HEK293 (cell line): ENCODE results near the gene FRAS1.
A peak's percentile ranks its signal among the peaks of the same experiment; 100 is the strongest.

Source experiments
- BCL11A ChIP-seq: fragments of 450-650 bp; formaldehyde crosslinking; IDR thresholded peaks from 2 replicates; pipeline ENCODE4 v1.5.1; 2016; ENCODE audit warnings: low read depth, missing biosample characterization, missing genetic modification characterization
- BCL11B ChIP-seq: fragments of 450-650 bp; formaldehyde crosslinking; IDR thresholded peaks from 2 replicates; pipeline ENCODE4 v1.5.1; 2016; ENCODE audit warnings: low read depth, missing biosample characterization, missing genetic modification characterization
- FEZF1 ChIP-seq: fragments of 450-650 bp; formaldehyde crosslinking; IDR thresholded peaks from 2 replicates; pipeline ENCODE4 v1.5.1; 2016; ENCODE audit warnings: missing biosample characterization, missing genetic modification characterization
- GLI2 ChIP-seq: fragments of 450-650 bp; formaldehyde crosslinking; IDR thresholded peaks from 2 replicates; pipeline ENCODE4; 2017; ENCODE audit warnings: missing biosample characterization, missing genetic modification characterization, low read depth, borderline replicate concordance
- GLIS2 ChIP-seq: fragments of 450-650 bp; formaldehyde crosslinking; IDR thresholded peaks from 2 replicates; pipeline ENCODE4 v1.5.1; 2016; ENCODE audit warnings: missing biosample characterization, missing genetic modification characterization
- PRDM1 ChIP-seq: fragments of 450-650 bp; formaldehyde crosslinking; IDR thresholded peaks from 2 replicates; pipeline ENCODE4; 2016; ENCODE audit warnings: missing biosample characterization, missing genetic modification characterization
- ZBTB17 ChIP-seq: fragments of 450-650 bp; formaldehyde crosslinking; IDR thresholded peaks from 2 replicates; pipeline ENCODE4 v1.5.1; 2016; ENCODE audit warnings: missing biosample characterization, missing genetic modification characterization
- ZBTB49 ChIP-seq: fragments of 450-650 bp; formaldehyde crosslinking; IDR thresholded peaks from 2 replicates; pipeline ENCODE4 v1.5.1; 2016; ENCODE audit warnings: missing biosample characterization, missing genetic modification characterization, low read depth
- ZBTB7A ChIP-seq: fragments of 450-650 bp; formaldehyde crosslinking; IDR thresholded peaks from 2 replicates; pipeline ENCODE4 v1.5.1; 2016; ENCODE audit warnings: low read depth, missing biosample characterization, missing genetic modification characterization
- ZIC2 ChIP-seq: fragments of 450-650 bp; formaldehyde crosslinking; IDR thresholded peaks from 2 replicates; pipeline ENCODE4 v1.5.1; 2016; ENCODE audit warnings: missing biosample characterization, missing genetic modification characterization
- ZNF146 ChIP-seq: fragments of 450-650 bp; formaldehyde crosslinking; IDR thresholded peaks from 2 replicates; pipeline ENCODE4 v1.5.1; 2016; ENCODE audit warnings: missing biosample characterization, missing genetic modification characterization
- ZNF174 ChIP-seq: fragments of 450-650 bp; formaldehyde crosslinking; IDR thresholded peaks from 2 replicates; pipeline ENCODE4 v1.5.0; 2017; ENCODE audit warnings: missing biosample characterization, mild to moderate bottlenecking, missing genetic modification characterization
- ZNF24 ChIP-seq: fragments of 450-650 bp; formaldehyde crosslinking; IDR thresholded peaks from 2 replicates; pipeline ENCODE4 v1.5.1; 2016; ENCODE audit warnings: missing biosample characterization, missing genetic modification characterization
- ZNF335 ChIP-seq: fragments of 450-650 bp; formaldehyde crosslinking; conservative IDR thresholded peaks from 2 replicates; pipeline ENCODE4 v1.5.1; 2016; ENCODE audit warnings: missing biosample characterization, missing genetic modification characterization
- ZNF366 ChIP-seq: fragments of 450-650 bp; formaldehyde crosslinking; conservative IDR thresholded peaks from 2 replicates; pipeline ENCODE4 v1.5.1; 2016; ENCODE audit warnings: missing biosample characterization, missing genetic modification characterization
- ZNF580 ChIP-seq: fragments of 450-650 bp; formaldehyde crosslinking; IDR thresholded peaks from 2 replicates; pipeline ENCODE4 v1.5.1; 2016; ENCODE audit warnings: missing biosample characterization, missing genetic modification characterization
- ZNF621 ChIP-seq: fragments of 450-650 bp; formaldehyde crosslinking; IDR thresholded peaks from 2 replicates; pipeline ENCODE4 v1.5.1; 2017; ENCODE audit warnings: missing biosample characterization, missing genetic modification characterization
- ZNF623 ChIP-seq: fragments of 450-650 bp; formaldehyde crosslinking; IDR thresholded peaks from 2 replicates; pipeline ENCODE4 v1.5.1; 2016; ENCODE audit warnings: missing biosample characterization, missing genetic modification characterization
- ZNF660 ChIP-seq: fragments of 450-650 bp; IDR thresholded peaks from 2 replicates; pipeline ENCODE4 v1.5.1; 2018; ENCODE audit warnings: missing biosample characterization, mild to moderate bottlenecking, missing genetic modification characterization
- ZNF664 ChIP-seq: fragments of 450-650 bp; formaldehyde crosslinking; IDR thresholded peaks from 2 replicates; pipeline ENCODE4 v1.5.1; 2016; ENCODE audit warnings: missing biosample characterization, missing genetic modification characterization
- ZNF792 ChIP-seq: fragments of 450-650 bp; formaldehyde crosslinking; IDR thresholded peaks from 2 replicates; pipeline ENCODE4 v1.5.1; 2016; ENCODE audit warnings: missing biosample characterization, missing genetic modification characterization
- TF ChIP-seq, protein P1 (sequence below): fragments of 450-650 bp; formaldehyde crosslinking; conservative IDR thresholded peaks from 2 replicates; pipeline ENCODE4 v1.5.1; 2016; ENCODE audit warnings: low read depth, missing biosample characterization, missing genetic modification characterization
- TF ChIP-seq, protein P2 (sequence below): fragments of 450-650 bp; formaldehyde crosslinking; IDR thresholded peaks from 2 replicates; pipeline ENCODE4 v1.5.1; 2016; ENCODE audit warnings: missing biosample characterization, missing genetic modification characterization

FRAS1 gene

DNA sequence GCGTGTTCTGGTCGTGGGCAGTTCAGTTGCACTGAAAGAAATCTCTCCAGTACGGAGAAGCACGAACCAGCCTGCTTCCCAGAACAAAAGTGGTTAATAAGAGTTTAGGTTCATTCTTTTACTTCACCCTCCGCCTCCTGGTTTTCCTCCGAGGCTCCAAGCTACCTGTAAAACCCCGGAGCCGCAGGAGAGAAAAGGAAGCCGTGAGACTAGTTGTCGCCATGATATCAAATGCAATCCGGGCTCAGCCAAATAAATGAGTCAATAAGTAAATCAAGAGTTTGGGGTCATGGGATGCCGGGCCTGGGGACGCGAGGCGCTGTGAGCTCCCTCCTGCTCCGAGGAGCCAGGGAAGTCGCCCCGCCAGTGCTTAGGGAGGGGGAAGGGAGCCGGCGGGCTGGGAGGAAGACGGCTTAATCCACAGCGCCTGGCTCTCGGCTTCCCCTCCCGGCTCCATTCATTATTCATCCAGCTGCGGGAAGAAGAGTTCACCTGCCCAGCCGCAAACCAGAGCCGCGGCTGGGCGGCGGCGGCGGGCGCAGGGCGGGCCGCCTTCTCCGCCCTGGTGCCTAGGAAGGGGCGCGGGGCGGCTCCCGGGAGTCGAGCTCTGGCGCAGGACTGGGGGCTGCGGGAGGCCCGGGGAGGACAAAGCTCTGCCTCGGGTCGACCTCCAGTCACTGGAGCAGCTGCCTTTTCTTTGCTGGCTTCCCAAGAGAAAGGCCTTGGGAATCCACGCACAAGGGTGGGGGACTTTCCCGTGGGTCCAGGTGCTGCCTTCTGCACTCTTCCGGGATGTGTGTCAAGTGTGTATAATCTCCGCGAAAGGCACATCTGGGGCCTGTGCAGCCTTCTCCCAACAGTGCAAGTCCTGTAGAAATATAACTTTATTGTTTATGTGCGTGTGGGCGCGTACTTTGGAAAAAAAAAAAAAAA lies 1.7 kb downstream of the FRAS1 start (continued):
- TF ChIP-seq ZBTB7A (tag by site-specific recombination) (no peak), ZNF335 (tag by site-specific recombination) (peak; percentile 70; the same call in 1 of the 2 replicates), ZBTB49 (tag by site-specific recombination) (no peak), BCL11B (no peak), PRDM1 (tag by site-specific recombination) (peak; percentile 31; the same call in 1 of the 2 replicates), ZIC2 (tag by site-specific recombination) (no peak), GLIS2 (tag by site-specific recombination) (peak; percentile 31; the same call in 1 of the 2 replicates), ZNF792 (tag by site-specific recombination) (no peak), ZNF146 (tag by site-specific recombination) (no peak), BCL11A (tag by site-specific recombination) (no peak), ZNF580 (tag by site-specific recombination) (no peak), ZNF623 (tag by site-specific recombination) (no peak), FEZF1 (tag by site-specific recombination) (no peak), ZNF621 (no peak), ZNF366 (no peak), ZBTB17 (tag by site-specific recombination) (no peak), ZNF664 (tag by site-specific recombination) (no peak), ZNF660 (tag by site-specific recombination) (no peak), ZNF174 (tag by site-specific recombination) (no peak), GLI2 (no peak), ZNF24 (peak; percentile 18; the same call in 1 of the 2 replicates)
- TF ChIP-seq, protein P1, sequence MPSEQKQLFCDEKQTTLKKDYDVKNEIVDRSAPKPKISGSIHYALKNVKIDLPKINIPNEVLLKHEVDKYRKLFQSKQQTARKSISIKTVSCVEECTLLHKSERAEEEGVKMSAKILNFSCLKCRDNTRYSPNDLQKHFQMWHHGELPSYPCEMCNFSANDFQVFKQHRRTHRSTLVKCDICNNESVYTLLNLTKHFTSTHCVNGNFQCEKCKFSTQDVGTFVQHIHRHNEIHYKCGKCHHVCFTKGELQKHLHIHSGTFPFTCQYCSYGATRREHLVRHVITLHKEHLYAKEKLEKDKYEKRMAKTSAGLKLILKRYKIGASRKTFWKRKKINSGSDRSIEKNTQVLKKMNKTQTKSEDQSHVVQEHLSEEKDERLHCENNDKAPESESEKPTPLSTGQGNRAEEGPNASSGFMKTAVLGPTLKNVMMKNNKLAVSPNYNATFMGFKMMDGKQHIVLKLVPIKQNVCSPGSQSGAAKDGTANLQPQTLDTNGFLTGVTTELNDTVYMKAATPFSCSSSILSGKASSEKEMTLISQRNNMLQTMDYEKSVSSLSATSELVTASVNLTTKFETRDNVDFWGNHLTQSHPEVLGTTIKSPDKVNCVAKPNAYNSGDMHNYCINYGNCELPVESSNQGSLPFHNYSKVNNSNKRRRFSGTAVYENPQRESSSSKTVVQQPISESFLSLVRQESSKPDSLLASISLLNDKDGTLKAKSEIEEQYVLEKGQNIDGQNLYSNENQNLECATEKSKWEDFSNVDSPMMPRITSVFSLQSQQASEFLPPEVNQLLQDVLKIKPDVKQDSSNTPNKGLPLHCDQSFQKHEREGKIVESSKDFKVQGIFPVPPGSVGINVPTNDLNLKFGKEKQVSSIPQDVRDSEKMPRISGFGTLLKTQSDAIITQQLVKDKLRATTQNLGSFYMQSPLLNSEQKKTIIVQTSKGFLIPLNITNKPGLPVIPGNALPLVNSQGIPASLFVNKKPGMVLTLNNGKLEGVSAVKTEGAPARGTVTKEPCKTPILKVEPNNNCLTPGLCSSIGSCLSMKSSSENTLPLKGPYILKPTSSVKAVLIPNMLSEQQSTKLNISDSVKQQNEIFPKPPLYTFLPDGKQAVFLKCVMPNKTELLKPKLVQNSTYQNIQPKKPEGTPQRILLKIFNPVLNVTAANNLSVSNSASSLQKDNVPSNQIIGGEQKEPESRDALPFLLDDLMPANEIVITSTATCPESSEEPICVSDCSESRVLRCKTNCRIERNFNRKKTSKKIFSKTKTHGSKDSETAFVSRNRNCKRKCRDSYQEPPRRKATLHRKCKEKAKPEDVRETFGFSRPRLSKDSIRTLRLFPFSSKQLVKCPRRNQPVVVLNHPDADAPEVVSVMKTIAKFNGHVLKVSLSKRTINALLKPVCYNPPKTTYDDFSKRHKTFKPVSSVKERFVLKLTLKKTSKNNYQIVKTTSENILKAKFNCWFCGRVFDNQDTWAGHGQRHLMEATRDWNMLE (tag by site-specific recombination), result no peak
- TF ChIP-seq, protein P2, sequence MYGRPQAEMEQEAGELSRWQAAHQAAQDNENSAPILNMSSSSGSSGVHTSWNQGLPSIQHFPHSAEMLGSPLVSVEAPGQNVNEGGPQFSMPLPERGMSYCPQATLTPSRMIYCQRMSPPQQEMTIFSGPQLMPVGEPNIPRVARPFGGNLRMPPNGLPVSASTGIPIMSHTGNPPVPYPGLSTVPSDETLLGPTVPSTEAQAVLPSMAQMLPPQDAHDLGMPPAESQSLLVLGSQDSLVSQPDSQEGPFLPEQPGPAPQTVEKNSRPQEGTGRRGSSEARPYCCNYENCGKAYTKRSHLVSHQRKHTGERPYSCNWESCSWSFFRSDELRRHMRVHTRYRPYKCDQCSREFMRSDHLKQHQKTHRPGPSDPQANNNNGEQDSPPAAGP (tag by site-specific recombination), result no peak
